HEK293 (cell line): ENCODE results near the gene HES7.

Source experiments
- GLI2 ChIP-seq: fragments of 450-650 bp; formaldehyde crosslinking; IDR thresholded peaks from 2 replicates; pipeline ENCODE4; 2017; ENCODE audit warnings: missing biosample characterization, missing genetic modification characterization, low read depth, borderline replicate concordance
- GLI4 ChIP-seq: fragments of 450-650 bp; formaldehyde crosslinking; IDR thresholded peaks from 2 replicates; pipeline ENCODE4 v1.5.1; 2016; ENCODE audit warnings: missing biosample characterization, missing genetic modification characterization
- GLIS1 ChIP-seq: fragments of 450-650 bp; formaldehyde crosslinking; IDR thresholded peaks from 2 replicates; pipeline ENCODE4 v1.5.1; 2016; ENCODE audit warnings: missing biosample characterization, missing genetic modification characterization
- IKZF3 ChIP-seq: fragments of 450-650 bp; IDR thresholded peaks from 2 replicates; pipeline ENCODE4 v1.5.0; 2018; ENCODE audit warnings: missing biosample characterization, mild to moderate bottlenecking, missing genetic modification characterization, moderate library complexity
- KLF1 ChIP-seq: fragments of 450-650 bp; formaldehyde crosslinking; IDR thresholded peaks from 2 replicates; pipeline ENCODE4 v1.5.1; 2016; ENCODE audit warnings: missing biosample characterization, missing genetic modification characterization
- KLF10 ChIP-seq: fragments of 450-650 bp; IDR thresholded peaks from 2 replicates; pipeline ENCODE4 v1.5.1; 2018; ENCODE audit warnings: missing biosample characterization, mild to moderate bottlenecking, missing genetic modification characterization
- MZF1 ChIP-seq: fragments of 450-650 bp; formaldehyde crosslinking; IDR thresholded peaks from 2 replicates; pipeline ENCODE4 v1.5.1; 2017; ENCODE audit warnings: missing biosample characterization, missing genetic modification characterization, borderline replicate concordance
- SETDB1 ChIP-seq: IDR thresholded peaks from one replicate; pipeline ENCODE4 v1.6.1; 2017; ENCODE audit warnings: mild to moderate bottlenecking, low read length, moderate library complexity, mixed read lengths; ENCODE audit not compliant: insufficient read length
- SP2 ChIP-seq: fragments of 450-650 bp; formaldehyde crosslinking; IDR thresholded peaks from 2 replicates; pipeline ENCODE4 v1.5.1; 2016; ENCODE audit warnings: missing biosample characterization, missing genetic modification characterization
- WT1 ChIP-seq: fragments of 450-650 bp; formaldehyde crosslinking; IDR thresholded peaks from 2 replicates; pipeline ENCODE4 v1.5.1; 2016; ENCODE audit warnings: missing biosample characterization, missing genetic modification characterization
- YY2 ChIP-seq: fragments of 450-650 bp; formaldehyde crosslinking; IDR thresholded peaks from 2 replicates; pipeline ENCODE4 v1.5.1; 2016; ENCODE audit warnings: missing biosample characterization, missing genetic modification characterization
- ZBTB1 ChIP-seq: fragments of 450-650 bp; formaldehyde crosslinking; IDR thresholded peaks from 2 replicates; pipeline ENCODE4 v1.5.1; 2016; ENCODE audit warnings: missing biosample characterization, missing genetic modification characterization
- ZBTB17 ChIP-seq: fragments of 450-650 bp; formaldehyde crosslinking; IDR thresholded peaks from 2 replicates; pipeline ENCODE4 v1.5.1; 2016; ENCODE audit warnings: missing biosample characterization, missing genetic modification characterization
- ZBTB26 ChIP-seq: fragments of 450-650 bp; formaldehyde crosslinking; optimal IDR thresholded peaks from 2 replicates; pipeline ENCODE3; 2016; ENCODE audit warnings: missing biosample characterization, mild to moderate bottlenecking, missing genetic modification characterization
- ZFP41 ChIP-seq: fragments of 450-650 bp; formaldehyde crosslinking; IDR thresholded peaks from 2 replicates; pipeline ENCODE4 v1.5.1; 2016; ENCODE audit warnings: missing biosample characterization, missing genetic modification characterization, borderline replicate concordance
- ZNF221 ChIP-seq: fragments of 450-650 bp; formaldehyde crosslinking; IDR thresholded peaks from 2 replicates; pipeline ENCODE4 v1.5.1; 2017; ENCODE audit warnings: missing biosample characterization, missing genetic modification characterization, borderline replicate concordance
- ZNF223 ChIP-seq: fragments of 450-650 bp; formaldehyde crosslinking; IDR thresholded peaks from 2 replicates; pipeline ENCODE4 v1.5.1; 2016; ENCODE audit warnings: missing biosample characterization, missing genetic modification characterization
- ZNF24 ChIP-seq: fragments of 450-650 bp; formaldehyde crosslinking; IDR thresholded peaks from 2 replicates; pipeline ENCODE4 v1.5.1; 2016; ENCODE audit warnings: missing biosample characterization, missing genetic modification characterization
- ZNF311 ChIP-seq: fragments of 450-650 bp; formaldehyde crosslinking; IDR thresholded peaks from 2 replicates; pipeline ENCODE4 v1.5.1; 2017; ENCODE audit warnings: missing biosample characterization, missing genetic modification characterization, borderline replicate concordance
- ZNF335 ChIP-seq: fragments of 450-650 bp; formaldehyde crosslinking; conservative IDR thresholded peaks from 2 replicates; pipeline ENCODE4 v1.5.1; 2016; ENCODE audit warnings: missing biosample characterization, missing genetic modification characterization
- ZNF366 ChIP-seq: fragments of 450-650 bp; formaldehyde crosslinking; conservative IDR thresholded peaks from 2 replicates; pipeline ENCODE4 v1.5.1; 2016; ENCODE audit warnings: missing biosample characterization, missing genetic modification characterization
- ZNF391 ChIP-seq: fragments of 450-650 bp; formaldehyde crosslinking; IDR thresholded peaks from 2 replicates; pipeline ENCODE4 v1.5.1; 2016; ENCODE audit warnings: low read depth, missing biosample characterization, missing genetic modification characterization, borderline replicate concordance
- ZNF501 ChIP-seq: fragments of 450-650 bp; formaldehyde crosslinking; IDR thresholded peaks from 2 replicates; pipeline ENCODE4 v1.5.1; 2016; ENCODE audit warnings: missing biosample characterization, missing genetic modification characterization
- ZNF560 ChIP-seq: fragments of 450-650 bp; formaldehyde crosslinking; IDR thresholded peaks from 2 replicates; pipeline ENCODE4 v1.5.1; 2017; ENCODE audit warnings: missing biosample characterization, missing genetic modification characterization, borderline replicate concordance
- ZNF623 ChIP-seq: fragments of 450-650 bp; formaldehyde crosslinking; IDR thresholded peaks from 2 replicates; pipeline ENCODE4 v1.5.1; 2016; ENCODE audit warnings: missing biosample characterization, missing genetic modification characterization
- ZNF629 ChIP-seq: fragments of 450-650 bp; formaldehyde crosslinking; IDR thresholded peaks from 2 replicates; pipeline ENCODE4 v1.5.1; 2017; ENCODE audit warnings: missing biosample characterization, missing genetic modification characterization
- ZNF785 ChIP-seq: fragments of 450-650 bp; formaldehyde crosslinking; IDR thresholded peaks from 2 replicates; pipeline ENCODE4 v1.5.1; 2016; ENCODE audit warnings: missing biosample characterization, missing genetic modification characterization
- ZNF843 ChIP-seq: fragments of 450-650 bp; formaldehyde crosslinking; IDR thresholded peaks from 2 replicates; pipeline ENCODE4 v1.5.1; 2016; ENCODE audit warnings: missing biosample characterization, missing genetic modification characterization
- ZSCAN18 ChIP-seq: fragments of 450-650 bp; formaldehyde crosslinking; IDR thresholded peaks from 2 replicates; pipeline ENCODE4 v1.5.1; 2016; ENCODE audit warnings: missing biosample characterization, missing genetic modification characterization
- TF ChIP-seq, protein P1 (sequence below): fragments of 450-650 bp; formaldehyde crosslinking; IDR thresholded peaks from 2 replicates; pipeline ENCODE4 v1.5.1; 2016; ENCODE audit warnings: missing biosample characterization, missing genetic modification characterization
- TF ChIP-seq, protein P2 (sequence below): fragments of 450-650 bp; formaldehyde crosslinking; IDR thresholded peaks from 2 replicates; pipeline ENCODE4 v1.5.1; 2016; ENCODE audit warnings: missing biosample characterization, missing genetic modification characterization, borderline replicate concordance

The HES7 gene

DNA sequence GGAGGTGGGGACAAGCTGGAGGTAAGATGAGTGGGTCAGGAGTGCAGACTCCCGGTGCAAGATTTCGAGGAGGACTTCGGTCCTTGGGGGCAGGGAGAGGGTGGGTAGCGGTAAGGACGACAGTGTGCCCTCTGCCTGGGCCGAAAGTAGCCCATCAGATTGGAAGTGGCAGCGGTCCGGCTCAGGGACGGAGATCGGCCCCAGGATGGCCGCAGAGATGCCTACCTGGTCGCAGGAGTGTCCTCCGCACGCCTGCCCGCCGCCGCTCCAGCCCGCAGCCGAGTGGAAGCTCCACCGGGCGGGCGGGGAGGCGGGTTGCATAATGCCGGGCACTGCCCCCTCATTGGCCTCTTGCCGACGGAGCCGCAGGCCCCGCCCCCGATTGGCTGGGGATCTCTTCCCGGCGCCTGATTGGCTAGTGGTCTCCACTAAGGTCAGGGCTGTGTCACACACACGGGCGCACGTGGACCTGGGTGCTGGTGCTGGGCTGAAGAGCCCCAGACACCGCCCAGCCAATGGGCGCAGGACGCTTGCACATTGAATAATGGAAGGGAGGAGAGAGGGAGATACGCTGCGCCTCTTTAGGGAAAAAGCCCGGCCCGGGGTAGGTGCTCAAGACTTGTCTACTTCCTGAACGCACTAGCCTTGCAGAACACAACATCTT lies 28.3 kb upstream of the HES7 start, which contains the start of gene PER1 (continued):
- TF ChIP-seq ZNF391 (tag by site-specific recombination): peak; percentile 54; the same call in 1 of the 2 replicates
- TF ChIP-seq, protein P1, sequence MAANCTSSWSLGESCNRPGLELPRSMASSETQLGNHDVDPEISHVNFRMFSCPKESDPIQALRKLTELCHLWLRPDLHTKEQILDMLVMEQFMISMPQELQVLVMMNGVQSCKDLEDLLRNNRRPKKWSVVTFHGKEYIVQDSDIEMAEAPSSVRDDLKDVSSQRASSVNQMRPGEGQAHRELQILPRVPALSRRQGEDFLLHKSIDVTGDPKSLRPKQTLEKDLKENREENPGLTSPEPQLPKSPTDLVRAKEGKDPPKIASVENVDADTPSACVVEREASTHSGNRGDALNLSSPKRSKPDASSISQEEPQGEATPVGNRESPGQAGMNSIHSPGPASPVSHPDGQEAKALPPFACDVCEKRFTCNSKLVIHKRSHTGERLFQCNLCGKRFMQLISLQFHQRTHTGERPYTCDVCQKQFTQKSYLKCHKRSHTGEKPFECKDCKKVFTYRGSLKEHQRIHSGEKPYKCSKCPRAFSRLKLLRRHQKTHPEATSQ: 0 out of 2 replicates have a peak, but pooled peaks have one; percentile 55
- no peak for TF ChIP-seq ZNF623 (tag by site-specific recombination)
- TF ChIP-seq ZNF560: no peak
- peak; percentile 65; the same call in 1 of the 2 replicates for TF ChIP-seq ZNF24
- 0 out of 2 replicates have a peak, but pooled peaks have one; percentile 42 for TF ChIP-seq YY2
- TF ChIP-seq ZNF501 (tag by site-specific recombination): peak; percentile 56; the same call in 1 of the 2 replicates
- TF ChIP-seq SP2 (tag by site-specific recombination): peak; percentile 95
- TF ChIP-seq WT1 (tag by site-specific recombination): peak; percentile 63
- TF ChIP-seq ZNF221 (tag by site-specific recombination): no peak
- no peak for TF ChIP-seq ZNF366
- TF ChIP-seq ZNF785 (tag by site-specific recombination): no peak
- peak; percentile 57; the same call in 1 of the 2 replicates for TF ChIP-seq IKZF3 (tag by site-specific recombination)
- TF ChIP-seq ZBTB17 (tag by site-specific recombination): peak; percentile 68
- TF ChIP-seq SETDB1: no peak
- TF ChIP-seq MZF1 (tag by site-specific recombination): no peak
- no peak for TF ChIP-seq GLI4 (tag by site-specific recombination)
- peak; percentile 66 for TF ChIP-seq ZNF629 (tag by site-specific recombination)
- TF ChIP-seq ZBTB1 (tag by site-specific recombination): peak; percentile 97
- TF ChIP-seq ZFP41: no peak
- TF ChIP-seq GLI2 (tag by site-specific recombination): no peak
- TF ChIP-seq ZNF335: peak; percentile 98
- TF ChIP-seq KLF1 (tag by site-specific recombination): peak; percentile 48
- TF ChIP-seq ZNF843 (tag by site-specific recombination): 0 out of 2 replicates have a peak, but pooled peaks have one; percentile 24
- TF ChIP-seq KLF10 (tag by site-specific recombination): peak; percentile 82
- TF ChIP-seq, protein P2, sequence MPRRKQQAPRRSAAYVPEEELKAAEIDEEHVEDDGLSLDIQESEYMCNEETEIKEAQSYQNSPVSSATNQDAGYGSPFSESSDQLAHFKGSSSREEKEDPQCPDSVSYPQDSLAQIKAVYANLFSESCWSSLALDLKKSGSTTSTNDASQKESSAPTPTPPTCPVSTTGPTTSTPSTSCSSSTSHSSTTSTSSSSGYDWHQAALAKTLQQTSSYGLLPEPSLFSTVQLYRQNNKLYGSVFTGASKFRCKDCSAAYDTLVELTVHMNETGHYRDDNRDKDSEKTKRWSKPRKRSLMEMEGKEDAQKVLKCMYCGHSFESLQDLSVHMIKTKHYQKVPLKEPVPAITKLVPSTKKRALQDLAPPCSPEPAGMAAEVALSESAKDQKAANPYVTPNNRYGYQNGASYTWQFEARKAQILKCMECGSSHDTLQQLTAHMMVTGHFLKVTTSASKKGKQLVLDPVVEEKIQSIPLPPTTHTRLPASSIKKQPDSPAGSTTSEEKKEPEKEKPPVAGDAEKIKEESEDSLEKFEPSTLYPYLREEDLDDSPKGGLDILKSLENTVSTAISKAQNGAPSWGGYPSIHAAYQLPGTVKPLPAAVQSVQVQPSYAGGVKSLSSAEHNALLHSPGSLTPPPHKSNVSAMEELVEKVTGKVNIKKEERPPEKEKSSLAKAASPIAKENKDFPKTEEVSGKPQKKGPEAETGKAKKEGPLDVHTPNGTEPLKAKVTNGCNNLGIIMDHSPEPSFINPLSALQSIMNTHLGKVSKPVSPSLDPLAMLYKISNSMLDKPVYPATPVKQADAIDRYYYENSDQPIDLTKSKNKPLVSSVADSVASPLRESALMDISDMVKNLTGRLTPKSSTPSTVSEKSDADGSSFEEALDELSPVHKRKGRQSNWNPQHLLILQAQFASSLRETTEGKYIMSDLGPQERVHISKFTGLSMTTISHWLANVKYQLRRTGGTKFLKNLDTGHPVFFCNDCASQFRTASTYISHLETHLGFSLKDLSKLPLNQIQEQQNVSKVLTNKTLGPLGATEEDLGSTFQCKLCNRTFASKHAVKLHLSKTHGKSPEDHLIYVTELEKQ: no peak
- TF ChIP-seq ZBTB26: peak; percentile 54
- no peak for TF ChIP-seq ZSCAN18 (tag by site-specific recombination)
- TF ChIP-seq ZNF311: no peak
- no peak for TF ChIP-seq ZNF223
- TF ChIP-seq GLIS1: peak; percentile 45; the same call in 1 of the 2 replicates
